Measurements from ENCODE around the gene SLC39A11.

The SLC39A11 gene

GRCh38 chr17:72605543-72605942 is 486.9 kb downstream of the SLC39A11 start:
- H3K36me3 ChIP-seq (ENCODE audit: control insufficient read depth in 1 of 2, insufficient read depth in 2 of 2, low read depth in 1 of 2, low read length in 2 of 2), result no peaks in the 10 kb centered on the region
- H2BK5ac ChIP-seq (ENCODE audit: low read depth, low read length, poor library complexity, severe bottlenecking), result no peak overlapping the region
- no peak overlapping the region for H3K27ac ChIP-seq (ENCODE audit: low read length, poor library complexity, severe bottlenecking)
- no peak overlapping the region for H4K91ac ChIP-seq (ENCODE audit: low read length)
- H2BK15ac ChIP-seq (ENCODE audit: low read depth, poor library complexity, severe bottlenecking), result no peak overlapping the region
- no peak overlapping the region for H3K14ac ChIP-seq (ENCODE audit: low read length in 2 of 2)
- H2BK12ac ChIP-seq (ENCODE audit: low read length in 2 of 2), result no peak overlapping the region
- no peak overlapping the region for H3K4ac ChIP-seq (ENCODE audit: low read depth in 1 of 2, low read length in 2 of 2)
- no peak overlapping the region for H2AFZ ChIP-seq (ENCODE audit: low read depth, low read length)
- peaks cover 19% of the 10 kb centered on the region for H3K9me3 ChIP-seq (ENCODE audit: control insufficient read depth, low read length)
- H3K18ac ChIP-seq (ENCODE audit: low read depth in 1 of 2, low read length in 2 of 2), result no peak overlapping the region
- H2BK120ac ChIP-seq (ENCODE audit: low read depth, low read length), result no peak overlapping the region
- H4K8ac ChIP-seq (ENCODE audit: low read length), result no peak overlapping the region
- peaks cover 3% of the 10 kb centered on the region for H3K79me1 ChIP-seq (replicated peaks; ENCODE audit: low read length, poor library complexity, severe bottlenecking)
- no peak overlapping the region for H3K23ac ChIP-seq (ENCODE audit: low read length in 2 of 2)
- no peak overlapping the region for H3K9ac ChIP-seq (ENCODE audit: low read length)
- peak overlapping the region; percentile 54 for H2AK5ac ChIP-seq (ENCODE audit: low read length, severe bottlenecking)
- no peak for DNase-seq
- H3K27me3 ChIP-seq (ENCODE audit: control insufficient read depth in 1 of 2, insufficient read depth in 1 of 2, low read length in 2 of 2), result no peaks in the 10 kb centered on the region
- no peak overlapping the region for H3K4me2 ChIP-seq (ENCODE audit: low read length, poor library complexity, severe bottlenecking)
- H3K4me1 ChIP-seq (ENCODE audit: control insufficient read depth, insufficient read depth, low read depth, low read length), result peaks cover 20% of the 10 kb centered on the region
- H3K4me3 ChIP-seq (ENCODE audit: insufficient read depth in 1 of 2, low read depth in 1 of 2, low read length in 2 of 2), result no peak overlapping the region
- WGBS, result no CpG with 5 or more reads among the region's 1 CpG

GRCh38 chr17:72604518-72604917 is 488.0 kb downstream of the SLC39A11 start:
- no peak overlapping the region for H3K9ac ChIP-seq (ENCODE audit: low read length)
- H3K23ac ChIP-seq (ENCODE audit: low read length in 2 of 2), result no peak overlapping the region
- H3K9me3 ChIP-seq (ENCODE audit: control insufficient read depth, low read length), result peaks cover 19% of the 10 kb centered on the region
- H2BK12ac ChIP-seq (ENCODE audit: low read length in 2 of 2), result no peak overlapping the region
- no peak overlapping the region for H2BK120ac ChIP-seq (ENCODE audit: low read depth, low read length)
- no peak overlapping the region for H3K4ac ChIP-seq (ENCODE audit: low read depth in 1 of 2, low read length in 2 of 2)
- peak overlapping the region; percentile 16 for H2AK5ac ChIP-seq (ENCODE audit: low read length, severe bottlenecking)
- H3K27ac ChIP-seq (ENCODE audit: low read length, poor library complexity, severe bottlenecking), result no peak overlapping the region
- peaks cover 19% of the 10 kb centered on the region for H3K4me1 ChIP-seq (ENCODE audit: control insufficient read depth, insufficient read depth, low read depth, low read length)
- H2AFZ ChIP-seq (ENCODE audit: low read depth, low read length), result no peak overlapping the region
- H4K8ac ChIP-seq (ENCODE audit: low read length), result no peak overlapping the region
- H3K18ac ChIP-seq (ENCODE audit: low read depth in 1 of 2, low read length in 2 of 2), result no peak overlapping the region
- peaks cover 7% of the 10 kb centered on the region for H3K79me1 ChIP-seq (replicated peaks; ENCODE audit: low read length, poor library complexity, severe bottlenecking)
- H2BK5ac ChIP-seq (ENCODE audit: low read depth, low read length, poor library complexity, severe bottlenecking), result no peak overlapping the region
- no peak for DNase-seq
- H2BK15ac ChIP-seq (ENCODE audit: low read depth, poor library complexity, severe bottlenecking), result no peak overlapping the region
- H3K14ac ChIP-seq (ENCODE audit: low read length in 2 of 2), result no peak overlapping the region
- no peak overlapping the region for H3K4me2 ChIP-seq (ENCODE audit: low read length, poor library complexity, severe bottlenecking)
- H3K4me3 ChIP-seq (ENCODE audit: insufficient read depth in 1 of 2, low read depth in 1 of 2, low read length in 2 of 2), result no peak overlapping the region
- H4K91ac ChIP-seq (ENCODE audit: low read length), result no peak overlapping the region
- WGBS, result 86% methylated on average over 11 of the region's 11 CpGs
- H3K27me3 ChIP-seq (ENCODE audit: control insufficient read depth in 1 of 2, insufficient read depth in 1 of 2, low read length in 2 of 2), result no peaks in the 10 kb centered on the region
- no peaks in the 10 kb centered on the region for H3K36me3 ChIP-seq (ENCODE audit: control insufficient read depth in 1 of 2, insufficient read depth in 2 of 2, low read depth in 1 of 2, low read length in 2 of 2)

GRCh38 chr17:72603420-72604242 is 488.9 kb downstream of the SLC39A11 start:
- no peak overlapping the region for H2BK120ac ChIP-seq (ENCODE audit: low read depth, low read length)
- no peak overlapping the region for H3K14ac ChIP-seq (ENCODE audit: low read length in 2 of 2)
- no peak overlapping the region for H2BK12ac ChIP-seq (ENCODE audit: low read length in 2 of 2)
- H3K4ac ChIP-seq (ENCODE audit: low read depth in 1 of 2, low read length in 2 of 2), result no peak overlapping the region
- no peak overlapping the region for H3K18ac ChIP-seq (ENCODE audit: low read depth in 1 of 2, low read length in 2 of 2)
- peak overlapping the region in 1 of 2 experiments; percentile 46 for H3K4me3 ChIP-seq (ENCODE audit: insufficient read depth in 1 of 2, low read depth in 1 of 2, low read length in 2 of 2)
- WGBS, result 87% methylated on average over 5 of the region's 7 CpGs
- peak overlapping the region; percentile 54 for H3K9ac ChIP-seq (ENCODE audit: low read length)
- peaks cover 7% of the 10 kb centered on the region for H3K79me1 ChIP-seq (replicated peaks; ENCODE audit: low read length, poor library complexity, severe bottlenecking)
- peak overlapping the region; percentile 24 for H3K27ac ChIP-seq (ENCODE audit: low read length, poor library complexity, severe bottlenecking)
- H2BK15ac ChIP-seq (ENCODE audit: low read depth, poor library complexity, severe bottlenecking), result no peak overlapping the region
- H2AFZ ChIP-seq (ENCODE audit: low read depth, low read length), result no peak overlapping the region
- H3K9me3 ChIP-seq (ENCODE audit: control insufficient read depth, low read length), result peaks cover 18% of the 10 kb centered on the region
- DNase-seq, result no peak
- H3K23ac ChIP-seq (ENCODE audit: low read length in 2 of 2), result no peak overlapping the region
- no peaks in the 10 kb centered on the region for H3K36me3 ChIP-seq (ENCODE audit: control insufficient read depth in 1 of 2, insufficient read depth in 2 of 2, low read depth in 1 of 2, low read length in 2 of 2)
- peak overlapping the region; percentile 50 for H2AK5ac ChIP-seq (ENCODE audit: low read length, severe bottlenecking)
- no peak overlapping the region for H3K4me2 ChIP-seq (ENCODE audit: low read length, poor library complexity, severe bottlenecking)
- H3K4me1 ChIP-seq (ENCODE audit: control insufficient read depth, insufficient read depth, low read depth, low read length), result peaks cover 19% of the 10 kb centered on the region
- no peaks in the 10 kb centered on the region for H3K27me3 ChIP-seq (ENCODE audit: control insufficient read depth in 1 of 2, insufficient read depth in 1 of 2, low read length in 2 of 2)
- H2BK5ac ChIP-seq (ENCODE audit: low read depth, low read length, poor library complexity, severe bottlenecking), result no peak overlapping the region
- no peak overlapping the region for H4K91ac ChIP-seq (ENCODE audit: low read length)
- no peak overlapping the region for H4K8ac ChIP-seq (ENCODE audit: low read length)

GRCh38 chr17:72602517-72603419 is 489.7 kb downstream of the SLC39A11 start:
- Histone ChIP-seq H3K79me1 (replicated peaks; ENCODE audit: low read length, poor library complexity, severe bottlenecking) (peaks cover 7% of the 10 kb centered on the region), H3K36me3 (ENCODE audit: control insufficient read depth in 1 of 2, insufficient read depth in 2 of 2, low read depth in 1 of 2, low read length in 2 of 2) (no peaks in the 10 kb centered on the region), H3K14ac (ENCODE audit: low read length in 2 of 2) (no peak overlapping the region), H4K8ac (ENCODE audit: low read length) (no peak overlapping the region), H3K4me3 (ENCODE audit: insufficient read depth in 1 of 2, low read depth in 1 of 2, low read length in 2 of 2) (peak overlapping the region in 1 of 2 experiments; percentile 46), H3K18ac (ENCODE audit: low read depth in 1 of 2, low read length in 2 of 2) (no peak overlapping the region), H3K27me3 (ENCODE audit: control insufficient read depth in 1 of 2, insufficient read depth in 1 of 2, low read length in 2 of 2) (peaks cover 0 to 5% of the 10 kb centered on the region in 2 experiments), H3K4ac (ENCODE audit: low read depth in 1 of 2, low read length in 2 of 2) (no peak overlapping the region), H2AK5ac (ENCODE audit: low read length, severe bottlenecking) (peak overlapping the region; percentile 50), H3K9ac (ENCODE audit: low read length) (peak overlapping the region; percentile 54), H3K23ac (ENCODE audit: low read length in 2 of 2) (no peak overlapping the region), H4K91ac (ENCODE audit: low read length) (no peak overlapping the region), H3K4me2 (ENCODE audit: low read length, poor library complexity, severe bottlenecking) (no peak overlapping the region), H3K27ac (ENCODE audit: low read length, poor library complexity, severe bottlenecking) (peak overlapping the region; percentile 35), H2BK15ac (ENCODE audit: low read depth, poor library complexity, severe bottlenecking) (no peak overlapping the region), H2BK5ac (ENCODE audit: low read depth, low read length, poor library complexity, severe bottlenecking) (no peak overlapping the region), H2AFZ (ENCODE audit: low read depth, low read length) (no peak overlapping the region), H3K4me1 (ENCODE audit: control insufficient read depth, insufficient read depth, low read depth, low read length) (peaks cover 19% of the 10 kb centered on the region), H3K9me3 (ENCODE audit: control insufficient read depth, low read length) (peaks cover 9% of the 10 kb centered on the region), H2BK12ac (ENCODE audit: low read length in 2 of 2) (no peak overlapping the region), H2BK120ac (ENCODE audit: low read depth, low read length) (no peak overlapping the region)
- 39% methylated on average over 9 of the region's 12 CpGs for WGBS
- no peak for DNase-seq

All from mesenchymal stem cell (in vitro differentiated cells and primary cell).